Caco-2 (cell line): ENCODE measurements around the gene GTF3C1. TPM values are rescaled to one million over a fixed set of nuclear protein-coding genes. Genes with fewer than 3 reads are reported as not detected.

ENCODE experiments used
- BruUV-seq: library from RNA; stranded (reverse); fragments of 400-500 nt; replicated peaks from 2 replicates; lab custom pipeline; 2021; lab: Mats Ljungman, UMichigan
- CTCF ChIA-PET: fragments of 300-600 bp; sonication (Branson Sonifier 250); formaldehyde crosslinking; loops from one replicate; lab custom pipeline; 2022; ENCODE audit warnings: antibody characterized with exemption; lab: Charles Lee
- POLR2A ChIA-PET: fragments of 300-600 bp; sonication (Branson Sonifier 250); formaldehyde crosslinking; loops from one replicate; lab custom pipeline; 2022; ENCODE audit warnings: antibody characterized with exemption; lab: Charles Lee
- DNase-seq, 2 experiments: peaks; one replicate each; pipeline versions ENCODE4 v3.0.0 to v3.0.0-alpha.2; 2020 to 2022
- H3K27me3 ChIP-seq: replicated peaks from 2 replicates; pipeline ENCODE4 v1.6.0; 2011; ENCODE audit warnings: low read length; ENCODE audit not compliant: control insufficient read depth, insufficient read depth
- H3K36me3 ChIP-seq: 2 replicates; pipeline ENCODE4 v1.5.1; 2011; ENCODE audit warnings: low read length; ENCODE audit not compliant: control insufficient read depth, insufficient read depth
- H3K4me1 ChIP-seq: fragments of 250-450 bp; sonication (Bioruptor Pico); 2 replicates; pipeline ENCODE4 v1.5.1; 2020; ENCODE audit warnings: mild to moderate bottlenecking
- H3K4me3 ChIP-seq: 2 replicates; pipeline ENCODE4 v1.5.1; 2011; ENCODE audit warnings: low read depth, mild to moderate bottlenecking, control low read depth, low read length
- H3K9me3 ChIP-seq: fragments of 250-450 bp; sonication (Bioruptor Pico); 2 replicates; pipeline ENCODE4 v1.5.1; 2020; ENCODE audit warnings: mild to moderate bottlenecking, moderate library complexity
- H3K27ac Mint-ChIP-seq: one replicate; pipeline ENCODE4 v1.8.0; 2022; ENCODE audit warnings: mixed read lengths; ENCODE audit not compliant: unreplicated experiment
- H3K27me3 Mint-ChIP-seq: one replicate; pipeline ENCODE4 v1.8.0; 2022; ENCODE audit warnings: mixed read lengths; ENCODE audit not compliant: insufficient read depth, unreplicated experiment
- H3K36me3 Mint-ChIP-seq: one replicate; pipeline ENCODE4 v1.8.0; 2022; ENCODE audit warnings: mild to moderate bottlenecking, mixed read lengths; ENCODE audit not compliant: insufficient read depth, unreplicated experiment
- H3K4me1 Mint-ChIP-seq: one replicate; pipeline ENCODE4 v1.8.0; 2022; ENCODE audit warnings: low read depth, mixed read lengths; ENCODE audit not compliant: unreplicated experiment
- H3K4me3 Mint-ChIP-seq: one replicate; pipeline ENCODE4 v1.8.0; 2022; ENCODE audit warnings: mild to moderate bottlenecking, moderate library complexity, mixed read lengths; ENCODE audit not compliant: unreplicated experiment
- H3K9me3 Mint-ChIP-seq: one replicate; pipeline ENCODE4 v1.8.0; 2022; ENCODE audit warnings: mixed read lengths; ENCODE audit not compliant: unreplicated experiment
- CTCF ChIP-seq, 2 experiments: fragments of 200-600 bp in 1 of 2; IDR thresholded peaks; 1 replicate in 1 of 2; 2 replicates in 1 of 2; pipeline versions ENCODE4 v1.5.1 to v1.8.0; 2011 to 2022; ENCODE audit warnings: antibody characterized with exemption in 1 of 2, control low read depth in 1 of 2, inconsistent platforms in 1 of 2, low read depth in 1 of 2, low read length in 1 of 2, mild to moderate bottlenecking in 1 of 2, moderate library complexity in 1 of 2; ENCODE audit not compliant: insufficient read depth in 1 of 2, severe bottlenecking in 1 of 2, unreplicated experiment in 1 of 2
- intact Hi-C: fragments of 100-400 bp; cut with micrococcal nuclease; formaldehyde crosslinking; loops from one replicate; pipeline ENCODE4 v1.10.0; 2022; ENCODE audit not compliant: unreplicated experiment
- total RNA-seq: library from RNA; stranded (reverse); gene quantifications from 2 replicates; pipeline ENCODE4 v1.2.3, GENCODE V29; 2022

Gene GTF3C1
- total RNA-seq, 1 experiment from 2014 or later = 67.7 TPM

GRCh38 chr16:27473101-27473900 lies 76.4 kb downstream of the GTF3C1 start:
- intact Hi-C loops = no loop called here
- CTCF ChIA-PET = no interaction called here
- Histone ChIP-seq H3K36me3 (peaks cover 4% of the 10 kb centered on the region), H3K9me3 (no peaks in the 10 kb centered on the region), H3K4me1 (no peaks in the 10 kb centered on the region), H3K4me3 (no peak overlapping the region), H3K27me3 (no peaks in the 10 kb centered on the region)
- Mint-ChIP-seq H3K4me3 (no peak overlapping the region), H3K9me3 (no peaks in the 10 kb centered on the region), H3K36me3 (peaks cover 79% of the 10 kb centered on the region), H3K27ac (peak overlapping the region; percentile 2), H3K4me1 (no peaks in the 10 kb centered on the region), H3K27me3 (no peaks in the 10 kb centered on the region)
- TF ChIP-seq CTCF (IDR thresholded peaks at IDR 0.05; ENCODE audit: insufficient read depth in 1 of 2, low read depth in 1 of 2, low read length in 1 of 2, severe bottlenecking in 1 of 2, unreplicated experiment in 1 of 2) = no peak
- POLR2A ChIA-PET = no interaction called here
- BruUV-seq = no TSS peak
- no peak for DNase-seq

DNA sequence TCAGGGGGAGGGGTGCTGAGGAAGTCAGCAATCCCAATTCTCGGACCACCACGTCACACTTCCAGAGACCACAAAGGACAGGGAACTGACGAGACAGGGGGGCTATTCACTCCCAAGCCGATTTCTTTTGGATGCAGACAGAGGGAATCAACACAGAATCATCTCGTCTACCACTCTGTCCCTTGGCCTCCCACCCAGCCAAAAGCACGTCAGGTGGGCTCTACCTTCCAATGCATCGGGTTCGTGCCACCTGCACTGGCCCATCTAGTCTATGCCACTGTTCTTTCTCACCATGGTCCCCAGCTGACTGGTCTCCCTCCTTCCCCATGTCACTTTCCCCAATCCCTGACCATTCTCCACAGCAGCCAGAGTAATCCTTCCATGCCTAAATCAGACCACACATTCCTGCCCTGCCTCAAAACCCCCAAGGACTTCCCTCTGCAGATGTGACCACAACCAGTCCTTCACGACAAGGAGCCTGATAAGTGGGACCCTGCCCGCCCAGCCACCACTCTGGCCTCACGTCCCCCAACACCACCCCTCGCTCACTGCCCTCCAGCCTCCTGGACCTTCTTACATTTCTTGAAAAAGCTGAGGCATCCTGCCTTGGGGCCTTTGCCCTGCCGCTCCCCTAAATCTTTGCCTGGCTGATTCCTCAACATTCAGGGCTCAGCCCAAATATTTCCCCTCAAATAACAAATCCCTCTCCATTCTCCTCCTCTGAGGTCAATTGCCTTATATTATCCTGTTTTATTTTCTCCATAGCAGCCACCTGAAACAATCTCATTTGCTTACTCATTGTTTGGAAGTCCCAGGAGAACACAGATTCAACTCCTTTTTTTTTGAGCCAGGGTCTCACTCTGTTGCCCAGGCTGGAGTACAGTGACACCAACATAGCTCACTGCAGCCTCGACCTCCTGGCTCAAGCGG lies 77.4 kb downstream of the GTF3C1 start:
- Mint-ChIP-seq H3K27me3 (no peaks in the 10 kb centered on the region), H3K36me3 (peaks cover 77% of the 10 kb centered on the region), H3K4me3 (no peak overlapping the region), H3K9me3 (no peaks in the 10 kb centered on the region), H3K27ac (peak overlapping the region; percentile 2), H3K4me1 (no peaks in the 10 kb centered on the region)
- peaks cover 4% of the 10 kb centered on the region for H3K36me3 ChIP-seq
- BruUV-seq = no TSS peak
- no peak overlapping the region for H3K4me3 ChIP-seq
- no peaks in the 10 kb centered on the region for H3K27me3 ChIP-seq
- POLR2A ChIA-PET = no interaction called here
- no peak for TF ChIP-seq CTCF (IDR thresholded peaks at IDR 0.05; ENCODE audit: insufficient read depth in 1 of 2, low read depth in 1 of 2, low read length in 1 of 2, severe bottlenecking in 1 of 2, unreplicated experiment in 1 of 2)
- H3K4me1 ChIP-seq = no peaks in the 10 kb centered on the region
- H3K9me3 ChIP-seq = no peaks in the 10 kb centered on the region
- intact Hi-C loops = no loop called here
- DNase-seq = no peak
- CTCF ChIA-PET = no interaction called here

GRCh38 chr16:27471661-27472060 lies 78.1 kb downstream of the GTF3C1 start:
- Mint-ChIP-seq H3K9me3 (no peaks in the 10 kb centered on the region), H3K36me3 (peaks cover 70% of the 10 kb centered on the region), H3K4me1 (no peaks in the 10 kb centered on the region), H3K27me3 (no peaks in the 10 kb centered on the region), H3K4me3 (no peak overlapping the region), H3K27ac (no peak overlapping the region)
- ChIA-PET CTCF (no interaction called here), POLR2A (no interaction called here)
- intact Hi-C loops = no loop called here
- peaks cover 4% of the 10 kb centered on the region for H3K36me3 ChIP-seq
- no peak for TF ChIP-seq CTCF (IDR thresholded peaks at IDR 0.05; ENCODE audit: insufficient read depth in 1 of 2, low read depth in 1 of 2, low read length in 1 of 2, severe bottlenecking in 1 of 2, unreplicated experiment in 1 of 2)
- no TSS peak for BruUV-seq
- no peak overlapping the region for H3K4me3 ChIP-seq
- H3K27me3 ChIP-seq = no peaks in the 10 kb centered on the region
- peaks cover 2% of the 10 kb centered on the region for H3K4me1 ChIP-seq
- no peaks in the 10 kb centered on the region for H3K9me3 ChIP-seq
- DNase-seq = no peak
